Measurements from ENCODE around the gene ATOH7.
"Not testable (repeated sequence)": the region's sequence is repeated elsewhere in the genome, so short reads cannot be mapped to it uniquely, and the experiment has no call there.

The ATOH7 gene
- 0 to 0.14 reads per million in 2 donors for total RNA-seq

DNA sequence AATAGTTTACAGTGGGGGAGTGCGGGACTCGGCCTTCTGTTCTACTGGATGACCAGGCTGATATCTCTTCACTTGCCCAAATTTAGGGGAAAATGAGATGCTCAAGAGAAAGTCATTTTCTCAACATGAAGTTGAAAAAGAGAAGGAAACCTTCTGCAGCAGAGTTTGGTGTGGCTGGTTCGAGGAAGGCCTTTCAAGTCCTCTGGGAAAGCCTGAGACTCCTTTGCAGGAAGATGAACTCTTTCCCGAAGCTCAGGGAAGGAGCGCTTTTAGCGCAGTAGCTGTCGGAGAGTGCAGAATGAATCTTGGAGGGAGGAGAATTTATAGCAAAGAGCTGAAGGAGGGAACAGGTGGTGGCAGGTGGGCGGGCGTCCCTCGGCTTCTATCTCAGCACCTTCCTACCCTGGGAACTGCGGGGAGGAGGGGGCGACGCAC lies at the start of gene ATOH7:
Gene ATOH7 (minus strand): TSS at position 297 of the 435 bp plus-strand sequence. CDS start 436 bp downstream, outside the sequence.
- no peak for DNase-seq

DNA sequence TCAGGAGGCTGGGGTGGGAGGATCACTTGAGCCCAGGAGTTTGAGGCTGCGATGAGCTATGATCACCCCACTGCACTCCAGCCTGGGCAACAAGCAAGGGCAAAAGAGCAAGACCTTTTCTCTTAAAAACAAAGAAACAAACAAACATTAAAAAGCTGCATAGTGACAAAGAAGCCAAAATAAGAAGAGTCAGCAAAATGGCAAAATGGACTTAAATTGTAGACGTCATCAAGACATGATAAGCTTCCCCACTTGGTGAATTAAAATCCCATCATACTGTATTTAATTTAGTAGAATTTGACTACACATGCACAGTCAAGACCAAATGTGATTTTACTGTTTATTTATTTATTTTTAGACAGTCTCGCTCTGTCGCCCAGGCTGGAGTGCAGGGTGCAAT lies 48.8 kb upstream of the ATOH7 start:
- no peak for DNase-seq

DNA sequence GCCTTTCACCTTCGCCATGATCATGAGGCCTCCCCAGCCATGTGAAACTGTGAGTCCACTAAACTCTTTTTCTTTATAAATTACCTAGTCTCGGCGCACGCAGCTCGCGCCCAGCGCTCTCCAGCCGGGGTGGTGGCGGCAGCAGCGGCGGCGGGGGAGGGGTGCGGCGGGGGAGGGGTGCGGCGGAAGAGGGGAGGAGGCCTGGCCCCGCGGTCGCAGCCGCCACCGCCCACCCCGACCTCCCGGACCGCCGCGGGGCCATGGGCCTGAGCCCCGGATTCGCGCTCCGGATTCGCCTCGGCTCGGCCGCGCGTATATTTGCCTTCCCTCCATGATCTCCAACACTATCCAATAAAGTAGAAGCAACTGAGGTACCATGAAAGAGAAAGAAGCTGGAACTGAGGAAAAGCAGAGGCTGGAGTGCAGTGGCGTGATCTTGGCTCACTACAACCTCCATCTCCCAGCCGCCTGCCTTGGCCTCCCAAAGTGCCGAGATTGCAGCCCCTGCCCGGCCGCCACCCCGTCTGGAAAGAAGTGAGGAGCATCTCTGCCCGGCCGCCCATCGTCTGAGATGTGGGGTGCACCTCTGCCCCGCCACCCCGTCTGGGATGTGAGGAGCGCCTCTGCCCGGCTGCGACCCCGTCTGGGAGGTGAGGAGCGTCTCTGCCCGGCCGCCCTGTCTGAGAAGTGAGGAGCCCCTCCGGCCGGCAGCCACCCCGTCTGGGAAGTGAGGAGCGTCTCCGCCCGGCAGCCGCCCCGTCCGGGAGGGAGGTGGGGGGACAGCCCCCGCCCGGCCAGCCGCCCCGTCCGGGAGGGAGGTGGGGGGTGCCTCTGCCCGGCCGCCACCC lies 47.2 kb upstream of the ATOH7 start:
- DNase-seq = not testable (repeated sequence)

DNA sequence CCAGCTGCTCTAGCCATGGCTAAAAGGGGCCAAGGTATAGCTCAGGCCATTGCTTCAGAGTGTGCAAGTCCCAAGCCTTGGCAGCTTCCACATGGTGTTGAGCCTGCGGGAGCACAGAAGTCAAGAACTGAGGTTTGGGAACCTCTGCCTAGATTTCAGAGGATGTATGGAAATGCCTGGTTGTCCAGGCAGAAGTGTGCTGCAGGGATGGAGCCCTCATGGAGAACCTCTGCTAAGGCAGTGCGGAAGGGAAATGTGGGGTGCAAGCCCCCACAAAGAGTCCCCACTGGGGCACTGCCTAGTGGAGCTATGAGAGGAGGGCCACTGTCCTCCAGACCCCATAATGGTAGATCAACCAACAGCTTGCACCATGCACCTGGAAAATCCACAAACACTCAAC lies 45.9 kb upstream of the ATOH7 start:
- DNase-seq = not testable (repeated sequence)

DNA sequence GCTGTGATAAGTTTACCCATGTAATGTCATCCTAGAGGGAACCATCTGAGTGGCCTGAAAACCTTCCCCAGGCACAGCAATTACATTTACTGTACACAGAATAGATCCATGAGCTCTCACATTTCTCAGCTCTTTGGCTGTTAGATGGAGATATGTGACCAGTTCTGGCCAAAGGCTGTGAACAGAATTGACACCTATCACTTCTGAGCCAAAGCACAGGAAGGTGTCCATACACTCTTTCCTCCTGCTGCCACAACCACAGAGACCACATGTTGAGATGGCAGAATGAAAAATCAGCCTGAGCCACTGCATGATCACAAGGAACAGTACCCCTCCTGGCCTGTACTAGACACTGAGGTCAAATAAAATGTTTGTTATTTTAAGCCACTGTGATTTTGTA lies 44.3 kb upstream of the ATOH7 start:
- no peak for DNase-seq

DNA sequence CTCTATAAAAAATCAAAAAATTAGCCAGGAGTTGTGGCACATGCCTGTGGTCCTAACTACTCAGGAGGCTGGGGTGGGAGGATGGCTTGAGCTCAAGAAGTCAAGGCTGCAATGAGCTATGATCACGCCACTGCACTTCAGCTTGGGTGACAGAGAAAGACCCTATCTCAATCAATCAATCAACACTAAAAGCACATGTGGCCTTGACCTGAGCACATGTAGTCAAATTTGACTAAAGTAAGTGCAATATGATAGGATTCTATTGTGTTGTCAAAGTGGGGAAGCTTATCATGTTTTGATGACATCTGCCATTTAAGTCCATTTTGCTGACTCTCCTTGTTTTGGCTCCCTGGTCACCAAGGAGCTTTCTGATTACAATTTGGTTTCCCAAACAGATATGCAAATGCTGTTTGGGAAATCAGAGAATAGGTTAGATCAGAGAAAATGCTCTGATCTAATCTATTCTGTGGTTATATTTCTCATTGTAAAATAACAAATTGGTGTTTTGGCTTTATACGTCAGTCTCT lies 43.8 kb upstream of the ATOH7 start:
- DNase-seq = no peak

DNA sequence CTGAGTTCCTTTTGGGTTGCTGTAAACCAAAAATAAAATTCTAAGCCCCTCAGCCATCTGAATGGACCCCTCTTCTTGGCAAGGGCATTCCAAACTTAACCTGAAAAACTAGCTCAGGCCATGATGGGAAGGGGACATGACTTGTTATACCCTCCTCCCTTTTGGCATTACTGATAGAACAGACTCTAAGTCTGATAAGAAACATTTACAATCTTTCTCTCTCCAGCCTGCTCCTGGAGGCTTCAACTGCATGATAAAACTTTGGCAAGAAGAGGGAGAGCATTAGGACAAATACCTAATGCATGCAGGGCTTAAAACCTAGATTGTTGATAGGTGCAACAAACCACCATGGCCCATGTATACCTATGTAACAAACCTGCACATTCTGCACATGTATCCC lies 40.9 kb upstream of the ATOH7 start:
- DNase-seq = no peak

DNA sequence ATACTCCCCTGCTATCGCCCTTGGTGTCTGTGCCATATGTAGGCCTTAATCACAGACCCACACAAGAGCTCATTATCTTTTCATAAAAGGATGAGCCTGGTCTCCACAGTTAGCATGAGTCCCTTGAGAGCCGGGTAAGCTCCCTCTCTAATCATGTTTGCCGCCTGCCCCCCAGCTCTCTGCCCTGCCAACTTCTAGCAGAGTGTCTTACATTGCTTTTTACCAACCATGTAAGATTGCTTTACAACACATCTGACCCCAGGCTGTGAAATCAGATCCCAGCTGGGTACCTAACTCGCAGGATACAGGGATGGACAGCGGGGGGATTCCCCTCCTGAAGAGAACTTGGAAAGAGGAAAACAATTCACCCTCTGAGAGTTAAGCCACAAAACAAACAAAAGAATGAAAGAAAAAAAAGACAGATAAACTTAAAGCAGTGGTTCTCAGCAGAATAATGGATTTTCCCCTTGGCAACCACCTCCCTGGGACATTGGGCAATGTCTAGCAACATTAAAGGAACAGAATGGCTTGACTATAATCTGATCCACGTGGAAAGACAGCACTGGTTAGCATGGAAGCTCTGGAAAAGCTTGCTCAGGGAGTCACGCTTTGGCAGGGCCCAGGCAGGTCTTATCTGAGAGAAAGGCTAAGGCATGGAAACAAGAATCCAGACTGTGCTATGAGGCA lies 39.4 kb upstream of the ATOH7 start:
- DNase-seq = no peak

DNA sequence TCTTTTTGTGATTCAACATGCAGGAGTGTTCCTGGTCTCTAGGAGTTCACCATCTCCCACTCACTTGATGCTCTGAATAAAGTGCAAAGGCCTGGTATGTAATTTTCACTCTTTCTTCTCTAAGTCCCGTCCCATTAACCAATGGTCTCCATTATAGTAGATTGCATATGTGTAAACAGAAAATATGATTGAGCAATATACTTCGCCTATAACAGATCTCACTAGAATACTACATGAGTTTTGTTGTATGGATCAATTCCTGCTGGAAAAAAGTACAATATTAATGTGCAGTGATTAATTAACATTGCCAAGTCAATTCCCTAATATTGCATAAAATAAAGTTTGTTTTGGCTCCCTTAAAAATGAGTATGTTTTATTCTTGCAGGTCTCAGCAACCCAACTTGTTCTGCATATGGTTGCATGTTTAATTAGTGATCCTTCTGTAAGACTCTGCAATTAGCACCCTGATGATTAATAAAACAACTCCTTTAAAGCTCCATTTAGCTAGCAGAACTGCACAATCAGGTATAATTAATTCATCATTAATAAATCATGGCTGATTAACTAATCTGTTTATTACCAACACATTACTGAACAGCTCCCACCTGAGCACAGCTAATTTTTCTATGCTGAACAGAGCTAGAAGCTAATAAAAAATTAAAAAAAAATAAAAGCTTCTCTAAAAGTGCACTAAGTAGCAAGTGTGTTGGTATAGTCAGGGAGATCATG lies 37.8 kb upstream of the ATOH7 start:
- no peak for DNase-seq

DNA sequence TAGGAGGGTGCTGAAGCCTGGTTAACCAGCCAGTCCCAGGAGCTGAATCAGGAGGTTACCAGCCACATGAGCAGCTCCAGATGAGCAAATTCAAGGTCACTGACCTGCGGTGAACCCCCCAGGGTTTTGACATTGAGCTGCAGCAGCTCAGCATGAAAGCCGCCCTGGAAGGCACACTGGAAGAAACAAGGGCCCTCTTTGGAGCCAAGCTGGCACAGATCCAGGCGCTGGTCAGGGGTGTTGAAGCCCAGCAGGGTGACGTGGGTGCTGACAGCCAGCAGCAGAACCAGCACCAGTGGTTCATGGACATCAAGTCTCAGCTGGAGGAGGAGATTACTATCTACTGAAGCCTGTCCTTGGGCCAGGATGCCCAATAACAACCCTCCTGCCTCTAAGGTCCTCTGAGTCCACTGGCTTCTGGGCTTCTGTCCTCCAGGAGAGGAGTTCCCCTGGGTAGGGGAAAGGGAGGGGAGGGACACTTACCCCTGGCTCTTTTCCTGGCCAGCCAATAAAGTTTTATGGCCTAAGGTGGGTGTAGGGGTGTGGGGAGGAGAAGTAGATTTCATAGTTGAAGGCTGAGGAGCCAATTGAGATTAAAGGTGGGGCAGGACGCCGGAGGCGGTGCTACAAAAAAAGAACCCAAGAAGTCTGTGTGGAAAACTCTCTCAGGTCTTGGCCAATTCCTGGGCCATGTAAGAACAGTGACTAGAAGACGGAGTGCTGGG lies 29.4 kb upstream of the ATOH7 start:
- DNase-seq = no peak

DNA sequence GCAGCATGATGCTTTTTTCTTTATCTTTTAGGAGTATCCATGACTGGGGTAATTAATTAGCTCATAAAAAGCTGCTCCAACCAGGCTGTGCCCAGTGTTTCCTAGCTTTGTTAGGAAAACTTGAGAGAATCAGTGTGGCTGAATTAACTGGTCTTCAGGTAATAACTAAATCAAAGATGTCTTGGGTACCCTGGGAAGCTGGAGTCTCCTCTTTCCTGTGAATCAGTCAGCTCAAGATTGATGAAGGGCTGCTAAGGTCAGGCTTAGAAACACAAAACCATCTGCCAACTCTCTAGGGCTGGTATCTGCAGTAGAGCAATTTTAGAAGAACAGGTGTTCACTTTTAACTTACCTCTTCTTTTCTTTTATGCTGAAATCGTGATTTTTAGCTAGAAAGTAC lies 21.4 kb upstream of the ATOH7 start:
- DNase-seq = no peak

DNA sequence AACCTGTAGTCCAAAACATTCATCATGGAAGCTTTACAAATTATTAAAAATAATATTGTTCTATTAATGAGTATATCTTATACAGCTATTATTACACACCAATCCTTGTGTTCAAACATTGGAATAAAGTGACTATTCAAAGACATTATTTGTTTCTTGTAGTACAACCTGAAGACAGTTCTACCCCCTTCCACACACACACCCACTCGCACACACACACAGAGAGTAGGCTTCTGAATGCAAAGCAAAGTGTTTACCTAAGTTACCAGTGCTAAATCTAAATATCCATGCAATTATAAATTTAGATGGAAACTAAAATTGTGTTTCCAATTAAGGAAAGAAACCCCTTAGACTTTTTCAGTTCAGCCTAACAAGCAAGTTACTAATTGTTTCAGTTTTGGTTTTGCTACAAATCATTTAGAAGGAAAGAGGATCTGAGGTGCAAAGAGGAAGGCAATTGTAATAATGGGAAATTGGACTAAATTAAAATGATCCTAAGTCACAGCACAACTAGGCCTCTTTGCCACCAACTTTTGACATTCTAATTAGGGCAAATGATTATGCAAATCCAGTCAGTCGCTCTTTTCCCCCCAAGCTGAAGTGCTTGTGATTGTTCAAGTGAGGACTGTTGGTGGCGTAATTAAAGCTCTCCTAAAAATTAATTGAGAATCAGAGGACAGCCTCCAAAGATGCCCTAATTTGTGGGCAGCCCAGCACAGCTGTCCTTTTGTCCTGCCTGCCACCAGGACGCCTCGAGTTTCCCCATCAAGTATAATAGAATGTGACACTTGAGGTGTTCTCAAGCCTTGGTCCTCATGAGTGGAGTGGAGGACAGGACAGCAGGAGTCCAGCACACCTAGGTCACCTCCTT lies 19.9 kb upstream of the ATOH7 start:
- no peak for DNase-seq

DNA sequence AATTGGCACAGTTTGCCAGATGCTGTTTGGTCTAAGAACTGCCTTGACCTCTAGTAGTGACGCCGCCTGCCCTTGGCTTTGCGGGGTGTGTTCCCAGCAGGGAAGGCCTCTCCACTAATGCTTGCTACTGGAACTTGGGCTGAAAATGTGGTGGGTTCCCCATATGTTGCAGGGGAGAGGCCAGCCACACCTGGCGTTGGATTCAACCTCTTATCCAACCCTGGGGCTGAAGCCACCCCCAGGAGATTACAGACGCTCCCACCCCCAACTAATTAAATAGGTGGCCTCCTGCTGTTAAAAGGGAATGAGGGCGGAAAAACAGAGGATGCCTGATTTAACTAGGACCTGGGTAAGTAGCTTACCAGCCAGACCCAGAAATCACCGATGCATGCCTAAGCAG lies 19.2 kb upstream of the ATOH7 start:
- DNase-seq = no peak

DNA sequence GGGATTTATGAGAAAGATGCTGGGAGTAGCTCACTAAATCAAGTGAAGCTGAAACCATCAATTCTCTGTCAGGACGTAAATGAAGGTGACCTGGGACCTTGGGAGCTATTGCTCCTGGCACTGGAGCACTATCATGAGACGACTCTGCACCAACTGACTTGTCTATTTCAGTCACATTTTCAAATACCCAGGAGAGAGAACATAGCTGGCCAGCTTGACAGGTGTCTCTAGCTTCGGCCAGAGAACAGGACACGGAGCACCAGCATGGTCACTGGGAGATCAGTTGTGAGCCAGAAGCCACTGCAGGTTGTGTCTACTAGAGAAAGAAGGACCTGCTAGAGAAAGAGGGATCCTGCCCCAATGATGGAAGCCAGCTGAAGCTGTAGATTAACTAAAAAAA lies 17.4 kb upstream of the ATOH7 start:
- no peak for DNase-seq

DNA sequence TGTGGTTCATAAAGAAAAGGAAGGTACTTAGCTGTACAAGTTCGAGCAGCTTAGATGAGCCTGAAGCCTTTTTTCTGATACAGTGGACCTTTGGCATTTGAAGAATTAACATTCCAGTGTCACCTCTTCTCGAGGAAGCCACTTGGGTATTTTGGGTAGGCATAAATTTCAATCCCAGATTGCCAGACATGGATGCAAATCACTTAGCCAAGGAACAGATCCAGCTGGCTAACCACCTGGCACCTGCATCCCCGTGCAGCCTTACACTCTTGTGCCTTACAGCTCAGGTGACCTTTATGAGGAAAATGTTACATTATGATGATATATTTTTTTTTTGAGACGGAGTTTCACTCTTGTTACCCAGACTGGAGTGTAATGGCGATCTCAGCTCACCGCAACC lies 16.0 kb upstream of the ATOH7 start:
- DNase-seq = no peak

DNA sequence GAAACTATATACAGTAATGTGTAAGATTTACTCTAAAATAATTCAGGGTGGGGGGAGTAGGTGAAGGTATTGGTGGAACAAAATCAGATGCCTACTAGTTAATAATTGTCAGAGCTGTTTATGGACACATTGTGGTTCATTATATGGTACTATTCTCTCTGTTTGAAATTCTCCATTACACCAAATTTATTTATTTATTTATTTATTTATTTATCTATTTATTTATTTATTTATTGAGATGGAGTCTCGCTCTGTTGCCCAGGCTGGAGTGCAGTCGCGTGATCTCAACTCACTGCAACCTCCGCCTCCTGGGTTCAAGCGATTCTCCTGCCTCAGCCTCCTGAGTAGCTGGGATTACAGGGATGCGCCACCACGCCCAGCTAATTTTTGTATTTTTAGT lies 14.5 kb upstream of the ATOH7 start:
- not testable (repeated sequence) for DNase-seq

DNA sequence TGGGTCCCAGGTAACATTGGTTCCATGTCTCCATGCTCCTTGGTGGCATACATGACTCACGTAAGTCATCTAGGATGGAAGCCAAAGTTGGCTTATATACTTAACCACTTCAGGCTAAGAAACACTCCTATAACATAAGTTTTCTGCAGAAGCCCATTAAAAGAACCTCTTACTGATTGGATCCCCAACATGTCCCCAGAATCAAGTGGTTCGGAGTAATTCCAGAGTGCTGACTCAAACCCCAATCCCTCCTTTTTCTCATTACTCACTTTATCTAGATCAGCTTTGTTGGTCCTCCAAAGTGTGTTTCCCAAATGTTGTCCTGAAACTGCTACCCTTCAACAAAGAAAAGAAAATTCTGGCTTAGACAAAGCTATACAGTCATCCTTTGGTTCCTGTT lies 10.1 kb upstream of the ATOH7 start:
- DNase-seq = no peak

DNA sequence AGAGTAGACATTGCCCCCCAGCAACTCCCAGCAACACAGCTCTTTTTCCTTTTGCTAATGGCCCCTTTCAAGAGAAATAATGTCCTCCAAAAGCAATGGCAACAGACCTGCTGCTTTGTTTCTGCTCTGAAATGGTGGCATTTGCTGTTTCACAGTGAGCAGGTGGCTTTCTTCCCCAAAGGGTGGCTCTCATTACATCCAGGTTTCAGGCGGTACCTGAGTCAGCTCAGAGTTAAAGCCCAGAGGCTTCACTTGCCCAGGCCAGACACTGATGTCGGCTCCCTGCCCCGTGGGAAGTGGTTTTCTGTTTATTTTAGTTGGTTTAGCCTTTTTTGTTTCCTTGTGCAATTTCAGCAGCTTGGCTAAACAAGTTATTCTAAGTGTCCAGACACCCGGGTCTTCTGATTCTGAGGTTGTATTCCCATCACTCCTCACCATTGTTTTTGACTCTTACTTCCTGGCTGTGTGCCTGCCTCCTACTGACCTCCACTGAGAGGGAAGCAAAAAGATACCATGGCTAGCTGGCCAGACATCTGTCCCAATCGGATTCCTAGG lies 7.8 kb upstream of the ATOH7 start:
- DNase-seq = no peak

DNA sequence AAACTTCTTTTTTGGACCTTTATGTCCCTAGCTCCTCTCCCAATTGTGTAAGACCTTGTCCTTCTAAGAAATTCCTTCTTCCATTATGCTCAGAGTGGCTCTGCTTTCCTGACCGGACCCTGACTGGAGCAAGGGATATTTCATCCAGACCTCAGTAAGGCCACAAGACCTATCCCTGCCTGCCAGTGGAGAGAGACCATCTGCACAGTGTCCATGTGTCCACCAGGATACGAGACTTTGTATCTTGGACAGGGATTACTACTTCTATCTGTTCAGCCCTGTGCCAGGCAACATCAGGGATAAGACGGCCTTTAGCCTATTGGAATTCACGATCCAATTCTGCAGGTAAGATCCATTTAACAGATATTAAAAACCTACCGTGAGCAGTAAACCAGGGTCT lies 7.2 kb upstream of the ATOH7 start:
- DNase-seq = no peak

DNA sequence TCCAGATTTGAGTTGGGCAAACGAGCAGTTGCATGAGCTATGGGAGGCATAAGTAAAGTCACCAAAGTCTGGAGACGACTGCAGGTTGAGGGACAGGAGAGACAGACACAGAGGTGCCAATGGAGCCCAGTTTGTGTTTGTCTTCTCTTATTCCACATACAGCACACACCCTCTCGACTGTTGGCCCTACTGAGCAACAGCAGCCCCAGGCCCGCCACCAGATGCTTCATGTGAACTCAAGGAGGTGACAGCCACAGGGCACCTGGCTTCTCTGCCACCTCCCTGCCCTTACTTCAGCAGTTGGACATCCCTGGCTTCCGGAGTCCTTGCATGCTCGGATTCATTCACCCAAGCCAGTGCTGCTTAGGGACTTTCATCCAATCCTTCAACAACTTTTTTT lies 6.5 kb upstream of the ATOH7 start:
- DNase-seq = no peak

DNA sequence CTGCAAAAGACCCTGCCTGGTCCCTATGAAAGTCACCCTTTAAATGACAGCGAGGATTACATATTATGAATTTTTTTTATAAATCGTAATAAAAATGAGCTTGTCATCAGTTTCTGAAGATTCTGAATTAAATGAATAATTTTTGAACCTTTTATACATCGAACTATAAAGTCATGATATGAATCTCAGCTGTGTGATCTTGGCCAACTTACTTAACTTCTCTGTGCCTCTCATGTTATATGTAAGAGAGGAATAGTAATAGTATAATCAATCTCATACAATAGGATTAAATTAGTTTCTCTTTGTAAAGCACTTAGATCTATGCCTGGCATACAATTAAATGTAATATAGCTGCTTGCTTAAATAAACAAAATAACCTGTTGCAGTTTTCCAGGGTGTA lies 5.3 kb upstream of the ATOH7 start:
- no peak for DNase-seq

Measured in T-helper 9 cell (primary cell).